SU-DHL-6 (cell line): ENCODE data around the gene NTSR1.

Experiments
- H2AFZ ChIP-seq: fragments of 200-600 bp; sonication (generic); 2 replicates; pipeline ENCODE4 v1.6.1; 2014; ENCODE audit warnings: low read depth, mild to moderate bottlenecking, moderate library complexity, mixed read lengths, antibody characterized with exemption, low read length; ENCODE audit not compliant: severe bottlenecking
- H3F3A ChIP-seq: fragments of 200-600 bp; shearing (Covaris generic); 2 replicates; pipeline ENCODE4 v1.6.0; 2016; ENCODE audit warnings: antibody characterized with exemption, mild to moderate bottlenecking; ENCODE audit not compliant: insufficient read depth
- H3K27ac ChIP-seq: fragments of 200-600 bp; sonication (generic); 2 replicates; pipeline ENCODE4 v1.5.1; 2016; ENCODE audit warnings: low read depth, mild to moderate bottlenecking, low read length, moderate library complexity, mixed read lengths
- H3K27me3 ChIP-seq: fragments of 200-600 bp; sonication (generic), shearing (Covaris generic); 2 replicates; pipeline ENCODE4 v1.6.0; 2014; ENCODE audit warnings: mild to moderate bottlenecking, low read length
- H3K36me3 ChIP-seq: fragments of 200-600 bp; sonication (generic); 2 replicates; pipeline ENCODE4 v1.6.1; 2014; ENCODE audit warnings: mild to moderate bottlenecking, low read length, mixed read lengths
- H3K4me2 ChIP-seq: fragments of 300-600, 200-600 bp; shearing (Covaris generic), sonication (generic); 2 replicates; pipeline ENCODE4 v1.6.0; 2014; ENCODE audit warnings: low read length, low read depth, mild to moderate bottlenecking; ENCODE audit not compliant: poor library complexity, severe bottlenecking
- H3K4me3 ChIP-seq: fragments of 200-600 bp; sonication (generic); 2 replicates; pipeline ENCODE4 v1.5.1; 2014; ENCODE audit warnings: antibody characterized with exemption, low read length, mild to moderate bottlenecking, mixed read lengths; ENCODE audit not compliant: insufficient read depth, poor library complexity, severe bottlenecking
- H3K79me2 ChIP-seq: fragments of 200-600 bp; sonication (generic); 2 replicates; pipeline ENCODE4 v1.6.1; 2014; ENCODE audit warnings: mild to moderate bottlenecking, low read length, moderate library complexity; ENCODE audit not compliant: insufficient read depth
- H3K9ac ChIP-seq: fragments of 200-600 bp; sonication (generic); 2 replicates; pipeline ENCODE4 v1.7.0; 2014; ENCODE audit warnings: mild to moderate bottlenecking, low read length
- H3K9me2 ChIP-seq: fragments of 200-600 bp; sonication (generic); replicated peaks from 2 replicates; pipeline ENCODE4 v1.6.1; 2014; ENCODE audit warnings: low read length; ENCODE audit not compliant: insufficient read depth
- H3K9me3 ChIP-seq: fragments of 200-600 bp; sonication (generic); 2 replicates; pipeline ENCODE4 v1.6.1; 2014; ENCODE audit warnings: low read length, mixed read lengths; ENCODE audit not compliant: insufficient read depth
- H4K20me1 ChIP-seq: fragments of 200-600 bp; sonication (generic); 2 replicates; pipeline ENCODE4 v1.6.1; 2014; ENCODE audit warnings: low read depth, mild to moderate bottlenecking, antibody characterized with exemption, low read length, moderate library complexity, mixed read lengths
- CTCF ChIP-seq: fragments of 200-600 bp; sonication (generic); IDR thresholded peaks from one replicate; pipeline ENCODE4 v1.5.1; 2017; ENCODE audit warnings: antibody characterized with exemption, mild to moderate bottlenecking, low read length, moderate library complexity; ENCODE audit not compliant: insufficient read depth, poor library complexity, severe bottlenecking
- EZH2phosphoT487 ChIP-seq: fragments of 200-600 bp; sonication (generic), shearing (Covaris generic); conservative IDR thresholded peaks from 2 replicates; pipeline ENCODE4 v1.6.1; 2018; ENCODE audit warnings: mild to moderate bottlenecking, antibody characterized with exemption, low read length, moderate library complexity, mixed read lengths

Gene NTSR1

GRCh38 chr20:62728028-62728780, 19.6 kb downstream of the NTSR1 start:
- Histone ChIP-seq H3K4me2 (no peak overlapping the region), H2AFZ (no peak overlapping the region), H3K4me3 (no peak overlapping the region), H3K27me3 (no peaks in the 10 kb centered on the region; the same call in 1 of the 2 replicates), H3K36me3 (no peaks in the 10 kb centered on the region), H3K9me2 (no peaks in the 10 kb centered on the region), H4K20me1 (no peaks in the 10 kb centered on the region), H3K9me3 (no peaks in the 10 kb centered on the region), H3K9ac (no peak overlapping the region), H3F3A (no peaks in the 10 kb centered on the region), H3K27ac (no peak overlapping the region), H3K79me2 (no peaks in the 10 kb centered on the region)
- TF ChIP-seq CTCF (no peak), EZH2phosphoT487 (no peak)

GRCh38 chr20:62728781-62729300, 20.2 kb downstream of the NTSR1 start:
- no peak overlapping the region for H3K4me2 ChIP-seq
- H3K4me3 ChIP-seq: no peak overlapping the region
- TF ChIP-seq CTCF: no peak
- TF ChIP-seq EZH2phosphoT487: no peak
- no peak overlapping the region for H3K9ac ChIP-seq
- H3F3A ChIP-seq: no peaks in the 10 kb centered on the region
- H2AFZ ChIP-seq: no peak overlapping the region
- no peaks in the 10 kb centered on the region for H3K79me2 ChIP-seq
- H3K9me2 ChIP-seq: no peaks in the 10 kb centered on the region
- H3K9me3 ChIP-seq: no peaks in the 10 kb centered on the region
- no peak overlapping the region for H3K27ac ChIP-seq
- no peaks in the 10 kb centered on the region for H4K20me1 ChIP-seq
- no peaks in the 10 kb centered on the region; the same call in 1 of the 2 replicates for H3K27me3 ChIP-seq
- H3K36me3 ChIP-seq: no peaks in the 10 kb centered on the region

GRCh38 chr20:62730481-62730880, 21.8 kb downstream of the NTSR1 start:
- no peaks in the 10 kb centered on the region for H3K36me3 ChIP-seq

More at GRCh38 chr20:62730481-62730880, 21.8 kb downstream of the NTSR1 start:
- Histone ChIP-seq H3K4me3 (no peak overlapping the region), H3K9ac (no peak overlapping the region), H3K27ac (no peak overlapping the region), H3K27me3 (no peaks in the 10 kb centered on the region), H3K9me2 (no peaks in the 10 kb centered on the region), H2AFZ (no peak overlapping the region), H3F3A (no peaks in the 10 kb centered on the region), H3K4me2 (no peak overlapping the region), H3K9me3 (no peaks in the 10 kb centered on the region), H4K20me1 (no peaks in the 10 kb centered on the region), H3K79me2 (no peaks in the 10 kb centered on the region)
- TF ChIP-seq CTCF (no peak), EZH2phosphoT487 (no peak)
